OCI-LY7 (cell line): ENCODE data around the gene CEBPB. TPM values are rescaled to one million over a fixed set of nuclear protein-coding genes. Genes with fewer than 3 reads are reported as not detected.
A peak's percentile ranks its signal among the peaks of the same experiment; 100 is the strongest.

Experiments used
- BruUV-seq: library from RNA; stranded (reverse); fragments of 400-500 nt; replicated peaks from 2 replicates; lab custom pipeline; 2021; lab: Mats Ljungman, UMichigan
- CTCF ChIA-PET: fragments of 300-600 bp; sonication (Branson Sonifier 250); formaldehyde crosslinking; loops from one replicate; lab custom pipeline; 2022; ENCODE audit warnings: antibody characterized with exemption; ENCODE audit not compliant: unreplicated experiment; lab: Charles Lee
- POLR2A ChIA-PET: fragments of 300-600 bp; sonication (Branson Sonifier 250); formaldehyde crosslinking; loops from one replicate; lab custom pipeline; 2022; ENCODE audit warnings: antibody characterized with exemption; lab: Charles Lee
- DNase-seq: peaks from one replicate; pipeline ENCODE4 v3.0.0-alpha.2; 2015; ENCODE audit warnings: low spot score
- H2AFZ ChIP-seq: fragments of 200-600 bp; sonication (generic), shearing (Covaris generic); 2 replicates; pipeline ENCODE4 v1.6.1; 2014; ENCODE audit warnings: mild to moderate bottlenecking, antibody characterized with exemption, low read length, moderate library complexity
- H3K27ac ChIP-seq: fragments of 200-600 bp; sonication (generic); 2 replicates; pipeline ENCODE4 v1.5.1; 2014; ENCODE audit warnings: mixed run types, low read depth, mild to moderate bottlenecking, moderate library complexity, low read length, inconsistent platforms; ENCODE audit not compliant: poor library complexity, severe bottlenecking
- H3K36me3 ChIP-seq: fragments of 200-600 bp; sonication (generic); 2 replicates; pipeline ENCODE4 v1.6.1; 2014; ENCODE audit warnings: mild to moderate bottlenecking, antibody characterized with exemption, low read length, moderate library complexity, mixed read lengths; ENCODE audit not compliant: insufficient read depth
- H3K4me1 ChIP-seq: fragments of 200-600 bp; sonication (generic); 2 replicates; pipeline ENCODE4 v1.5.1; 2014; ENCODE audit warnings: mild to moderate bottlenecking, low read length; ENCODE audit not compliant: insufficient read depth, poor library complexity, severe bottlenecking
- H3K4me2 ChIP-seq: fragments of 200-600 bp; sonication (generic); 2 replicates; pipeline ENCODE4 v1.6.1; 2014; ENCODE audit warnings: mild to moderate bottlenecking, low read length
- H3K4me3 ChIP-seq: fragments of 200-600 bp; sonication (generic); 2 replicates; pipeline ENCODE4 v1.5.1; 2014; ENCODE audit warnings: mild to moderate bottlenecking, low read depth, low read length; ENCODE audit not compliant: poor library complexity, severe bottlenecking
- H3K79me2 ChIP-seq: fragments of 200-600 bp; sonication (generic); 2 replicates; pipeline ENCODE4 v1.6.1; 2016; ENCODE audit warnings: low read depth, mild to moderate bottlenecking, low read length, moderate library complexity, mixed read lengths; ENCODE audit not compliant: insufficient read depth
- H3K9me2 ChIP-seq: fragments of 200-600 bp; sonication (generic); 2 replicates; pipeline ENCODE4 v1.6.1; 2016; ENCODE audit warnings: mild to moderate bottlenecking, low read length, mixed read lengths; ENCODE audit not compliant: insufficient read depth
- H3K9me3 ChIP-seq: fragments of 200-600 bp; sonication (generic); 2 replicates; pipeline ENCODE4 v1.6.1; 2014; ENCODE audit warnings: mild to moderate bottlenecking, mixed run types, low read length, mixed read lengths
- H4K20me1 ChIP-seq: fragments of 200-600 bp; sonication (generic); 2 replicates; pipeline ENCODE4 v1.6.1; 2014; ENCODE audit warnings: mild to moderate bottlenecking, antibody characterized with exemption, low read length, moderate library complexity, mixed read lengths; ENCODE audit not compliant: insufficient read depth
- CTCF ChIP-seq: fragments of 200-600 bp; sonication (generic); conservative IDR thresholded peaks from 2 replicates; pipeline ENCODE4 v1.5.1; 2014; ENCODE audit warnings: mild to moderate bottlenecking, antibody characterized with exemption, low read length, moderate library complexity, mixed read lengths
- EZH2phosphoT487 ChIP-seq: fragments of 200-600 bp; sonication (generic); IDR thresholded peaks from 2 replicates; pipeline ENCODE4 v1.6.1; 2018; ENCODE audit warnings: low read depth, borderline replicate concordance, mild to moderate bottlenecking, mixed run types, antibody characterized with exemption, low read length, moderate library complexity, mixed read lengths
- intact Hi-C: fragments of 100-400 bp; cut with micrococcal nuclease; formaldehyde crosslinking; loops from one replicate; pipeline ENCODE4 v1.10.0; 2022; ENCODE audit not compliant: unreplicated experiment
- total RNA-seq, 2 experiments: library from RNA; depleted of rRNA in 1 of 2; stranded (reverse); fragments of >200 nt in 1 of 2; shearing (Covaris generic) in 1 of 2; gene quantifications; 2 replicates each; pipeline ENCODE4 v1.2.3, GENCODE V29; 2014 to 2022

Gene CEBPB
- total RNA-seq, 2 experiments from 2014 or later, result 47.6 to 48.4 TPM

GRCh38 chr20:50192364-50193198 lies 2.0 kb downstream of the CEBPB start:
- peak overlapping the region; percentile 95 for H3K27ac ChIP-seq
- peak overlapping the region; percentile 22; the same call in 1 of the 2 replicates for H2AFZ ChIP-seq

GRCh38 chr20:50193199-50193835 lies 2.7 kb downstream of the CEBPB start:
- Histone ChIP-seq H3K4me2 (peak overlapping the region; percentile 81), H3K9me2 (no peaks in the 10 kb centered on the region), H3K4me1 (peaks cover 16% of the 10 kb centered on the region), H4K20me1 (no peaks in the 10 kb centered on the region), H3K36me3 (no peaks in the 10 kb centered on the region), H3K9me3 (no peaks in the 10 kb centered on the region), H3K4me3 (peak overlapping the region; percentile 97), H3K79me2 (peaks cover 17% of the 10 kb centered on the region), H2AFZ (no peak overlapping the region), H3K27ac (peak overlapping the region; percentile 95)
- no peak for TF ChIP-seq EZH2phosphoT487
- no peak for TF ChIP-seq CTCF
- POLR2A ChIA-PET, result no interaction called here
- CTCF ChIA-PET, result no interaction called here
- intact Hi-C loops, result loop anchor here (5.0 kb wide), 3 partner anchors 94 to 539 kb away; partner anchors contain the start of gene PARD6B
- no TSS peak for BruUV-seq
- DNase-seq, result no peak

More at GRCh38 chr20:50192364-50193198, 2.0 kb downstream of the CEBPB start:
- ChIA-PET POLR2A (no interaction called here), CTCF (no interaction called here)
- no peaks in the 10 kb centered on the region for H3K36me3 ChIP-seq
- TSS peak; percentile 90 for BruUV-seq
- H3K9me2 ChIP-seq, result no peaks in the 10 kb centered on the region
- no peak for TF ChIP-seq CTCF
- no peak for TF ChIP-seq EZH2phosphoT487
- H3K4me2 ChIP-seq, result peak overlapping the region; percentile 81
- H3K4me3 ChIP-seq, result peak overlapping the region; percentile 97
- no peaks in the 10 kb centered on the region for H4K20me1 ChIP-seq
- no peaks in the 10 kb centered on the region for H3K9me3 ChIP-seq
- peak; percentile 94 for DNase-seq
- intact Hi-C loops, result loop anchor here (5.0 kb wide), 3 partner anchors 95 to 540 kb away; partner anchors contain the start of gene PARD6B
- peaks cover 16% of the 10 kb centered on the region for H3K4me1 ChIP-seq
- H3K79me2 ChIP-seq, result peaks cover 17% of the 10 kb centered on the region
